ENCODE results near the gene UBLCP1. TPM values are rescaled to one million over a fixed set of nuclear protein-coding genes. Genes with fewer than 3 reads are reported as not detected.
"Not testable (repeated sequence)": the region's sequence is repeated elsewhere in the genome, so short reads cannot be mapped to it uniquely, and the experiment has no call there.

Gene UBLCP1
- total RNA-seq, 2 donors from 2014 or later, result 15.6 to 18.8 TPM

GRCh38 chr5:159262472-159262858 lies 625 bp upstream of the UBLCP1 start:
- peaks cover 5 to 21% of the 10 kb centered on the region in 2 donors for H3K4me1 ChIP-seq (ENCODE audit: control insufficient read depth in 1 of 2, low read depth in 2 of 2)

GRCh38 chr5:159263569-159263905 lies 447 bp downstream of the UBLCP1 start:
- H3K27ac ChIP-seq, result peak overlapping the region; percentile 70 to 93
- H3K27me3 ChIP-seq (replicated peaks; ENCODE audit: insufficient read depth), result no peaks in the 10 kb centered on the region
- ATAC-seq (ENCODE audit: insufficient number of reproducible peaks, low FRiP score, low read depth), result no peak
- no peak for TF ChIP-seq CTCF (IDR thresholded peaks at IDR 0.05)
- H3K4me1 ChIP-seq (ENCODE audit: control insufficient read depth in 1 of 2, low read depth in 2 of 2), result peaks cover 5 to 21% of the 10 kb centered on the region in 2 donors
- H3K36me3 ChIP-seq, result no peaks in the 10 kb centered on the region
- no peak for DNase-seq (ENCODE audit: low spot score)
- peak overlapping the region; percentile 86 for H3K4me3 ChIP-seq
- H3K9me3 ChIP-seq, result no peaks in the 10 kb centered on the region

More at GRCh38 chr5:159262472-159262858, 625 bp upstream of the UBLCP1 start:
- no peak for TF ChIP-seq CTCF (IDR thresholded peaks at IDR 0.05)
- H3K36me3 ChIP-seq, result no peaks in the 10 kb centered on the region
- H3K4me3 ChIP-seq, result peak overlapping the region; percentile 86
- DNase-seq (ENCODE audit: low spot score), result no peak
- peak overlapping the region; percentile 70 to 93 for H3K27ac ChIP-seq
- peak; percentile 17 for ATAC-seq (ENCODE audit: insufficient number of reproducible peaks, low FRiP score, low read depth)
- H3K27me3 ChIP-seq (replicated peaks; ENCODE audit: insufficient read depth), result no peaks in the 10 kb centered on the region
- H3K9me3 ChIP-seq, result no peaks in the 10 kb centered on the region

- not testable (repeated sequence) for H3K27ac ChIP-seq; H3K27me3 ChIP-seq (replicated peaks; ENCODE audit: insufficient read depth); DNase-seq (ENCODE audit: low spot score); H3K9me3 ChIP-seq; ATAC-seq (ENCODE audit: insufficient number of reproducible peaks, low FRiP score, low read depth); H3K4me3 ChIP-seq; H3K36me3 ChIP-seq
- H3K4me1 ChIP-seq (ENCODE audit: control insufficient read depth in 1 of 2, low read depth in 2 of 2), result peaks cover 5 to 21% of the 10 kb centered on the region in 2 donors
Measured at GRCh38 chr5:159266764-159267163, 3.7 kb downstream of the UBLCP1 start.

GRCh38 chr5:159269723-159270122 lies 6.6 kb downstream of the UBLCP1 start:
- Histone ChIP-seq H3K9me3 (no peaks in the 10 kb centered on the region), H3K36me3 (peaks cover 5% of the 10 kb centered on the region), H3K27ac (no peak overlapping the region), H3K4me3 (no peak overlapping the region), H3K27me3 (replicated peaks; ENCODE audit: insufficient read depth) (no peaks in the 10 kb centered on the region), H3K4me1 (ENCODE audit: control insufficient read depth in 1 of 2, low read depth in 2 of 2) (peaks cover 0 to under 1% of the 10 kb centered on the region in 2 donors)
- TF ChIP-seq CTCF (IDR thresholded peaks at IDR 0.05), result no peak
- DNase-seq (ENCODE audit: low spot score), result no peak
- ATAC-seq (ENCODE audit: insufficient number of reproducible peaks, low FRiP score, low read depth), result no peak

- no peak for TF ChIP-seq CTCF (IDR thresholded peaks at IDR 0.05)
Measured at GRCh38 chr5:159273923-159274322, 10.8 kb downstream of the UBLCP1 start.

GRCh38 chr5:159274676-159275075 lies 11.6 kb downstream of the UBLCP1 start:
- no peaks in the 10 kb centered on the region for H3K4me1 ChIP-seq (ENCODE audit: control insufficient read depth in 1 of 2, low read depth in 2 of 2)
- no peaks in the 10 kb centered on the region for H3K9me3 ChIP-seq
- ATAC-seq (ENCODE audit: insufficient number of reproducible peaks, low FRiP score, low read depth) (no peak), DNase-seq (ENCODE audit: low spot score) (no peak)
- TF ChIP-seq CTCF (IDR thresholded peaks at IDR 0.05), result no peak
- no peaks in the 10 kb centered on the region for H3K27me3 ChIP-seq (replicated peaks; ENCODE audit: insufficient read depth)
- no peak overlapping the region for H3K27ac ChIP-seq
- H3K4me3 ChIP-seq, result no peak overlapping the region
- H3K36me3 ChIP-seq, result peaks cover 29% of the 10 kb centered on the region

More at GRCh38 chr5:159273923-159274322, 10.8 kb downstream of the UBLCP1 start:
- DNase-seq (ENCODE audit: low spot score) (no peak), ATAC-seq (ENCODE audit: insufficient number of reproducible peaks, low FRiP score, low read depth) (no peak)
- Histone ChIP-seq H3K27ac (no peak overlapping the region), H3K4me3 (no peak overlapping the region), H3K4me1 (ENCODE audit: control insufficient read depth in 1 of 2, low read depth in 2 of 2) (no peaks in the 10 kb centered on the region), H3K36me3 (peaks cover 23% of the 10 kb centered on the region), H3K27me3 (replicated peaks; ENCODE audit: insufficient read depth) (no peaks in the 10 kb centered on the region), H3K9me3 (no peaks in the 10 kb centered on the region)
